ENCODE results near the gene TNFRSF9. TPM values are rescaled to one million over a fixed set of nuclear protein-coding genes. Genes with fewer than 3 reads are reported as not detected.
A peak's percentile ranks its signal among the peaks of the same experiment; 100 is the strongest.

TNFRSF9 gene
- total and polyA plus RNA-seq, 9 of the 15 experiments (the other 6 are each of a cell fraction or from before 2014, with no cell fraction given) = 0.04 to 0.29 (median 0.08) TPM; not detected in 1

- TF ChIP-seq CREB3 (tag; conservative IDR thresholded peaks at IDR 0.05; ENCODE audit: low read depth) (peak; percentile 68; the same call in 1 of the 2 replicates), SP1 (CRISPR knock-in tag; IDR thresholded peaks at IDR 0.05) (peak; percentile 88), HMBOX1 (IDR thresholded peaks at IDR 0.05) (no peak), BRF2 (IDR thresholded peaks at IDR 0.05; ENCODE audit: borderline replicate concordance, insufficient read depth, insufficient read length) (no peak), SOX6 (IDR thresholded peaks at IDR 0.05) (no peak), CBX1 (IDR thresholded peaks at IDR 0.05; ENCODE audit: low read depth) (peak; percentile 96), CCNT2 (IDR thresholded peaks at IDR 0.05; ENCODE audit: borderline replicate concordance, extremely low read depth, insufficient read length, low read depth, low read length) (peak; percentile 72), HBP1 (CRISPR knock-in tag; IDR thresholded peaks at IDR 0.05) (no peak), ZNF76 (CRISPR knock-in tag; IDR thresholded peaks at IDR 0.05; ENCODE audit: borderline replicate concordance) (no peak), ZNF398 (CRISPR knock-in tag; IDR thresholded peaks at IDR 0.05) (no peak), TFE3 (CRISPR knock-in tag; IDR thresholded peaks at IDR 0.05) (no peak), MYC (IDR thresholded peaks at IDR 0.05; ENCODE audit: low read depth, low read length) (peak; percentile 89), MYC (CRISPR knock-in tag; IDR thresholded peaks at IDR 0.05; ENCODE audit: borderline replicate concordance, low read depth) (peak; percentile 64; the same call in 1 of the 2 replicates), TEAD4 (IDR thresholded peaks at IDR 0.05; ENCODE audit: low read length) (peak; percentile 8; the same call in 1 of the 2 replicates), TEAD4 (CRISPR knock-in tag; IDR thresholded peaks at IDR 0.05; ENCODE audit: borderline replicate concordance) (no peak), LARP7 (IDR thresholded peaks at IDR 0.05) (no peak), SAFB2 (IDR thresholded peaks at IDR 0.05; ENCODE audit: borderline replicate concordance, low read depth, low read length, severe bottlenecking) (no peak)
Observed at GRCh38 chr1:7953850-7954609, 13.4 kb upstream of the TNFRSF9 start (continued).

Data from K562 (cell line).